NCI-H69 (cell line): ENCODE measurements around the gene FAAH.
"Not testable (repeated sequence)": the region's sequence is repeated elsewhere in the genome, so short reads cannot be mapped to it uniquely, and the experiment has no call there.

Experiments used
- DNase-seq: peaks from one replicate; lab custom pipeline; 2025; lab: John Stamatoyannopoulos, UW

Gene FAAH

DNA sequence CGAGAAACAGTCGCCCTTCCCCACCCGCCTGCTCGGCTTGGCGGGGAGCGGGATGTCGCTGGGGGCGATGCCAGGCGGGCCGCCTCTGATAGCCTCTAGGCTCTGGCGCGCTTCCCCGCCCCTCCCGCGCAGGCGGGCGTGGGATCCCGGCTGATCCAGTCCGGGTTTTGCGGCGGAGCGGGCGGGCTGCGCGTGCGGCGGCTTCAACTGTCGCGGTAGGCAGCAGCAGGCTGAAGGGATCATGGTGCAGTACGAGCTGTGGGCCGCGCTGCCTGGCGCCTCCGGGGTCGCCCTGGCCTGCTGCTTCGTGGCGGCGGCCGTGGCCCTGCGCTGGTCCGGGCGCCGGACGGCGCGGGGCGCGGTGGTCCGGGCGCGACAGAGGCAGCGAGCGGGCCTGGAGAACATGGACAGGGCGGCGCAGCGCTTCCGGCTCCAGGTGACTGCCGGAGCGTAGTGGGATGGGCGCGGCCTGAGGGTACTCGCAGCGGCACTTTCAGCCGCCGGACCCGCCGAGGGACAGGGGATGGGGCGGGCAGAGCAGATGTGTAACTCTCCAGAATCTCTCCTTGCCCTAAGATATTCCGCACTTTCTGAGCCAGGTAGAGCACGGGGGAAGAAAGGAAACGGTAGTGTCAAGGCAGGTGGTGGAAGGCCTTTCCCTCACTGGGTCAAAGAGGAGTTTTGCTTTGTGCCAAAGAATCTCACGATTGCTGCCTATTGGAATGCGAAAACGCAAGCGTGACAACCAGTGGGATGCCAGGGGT is at the start of gene FAAH:
Gene FAAH, plus strand, starts transcription at position 210 of the 764 bp plus-strand sequence. Its CDS starts 32 bp downstream, at position 242.
- peak; percentile 80 for DNase-seq

DNA sequence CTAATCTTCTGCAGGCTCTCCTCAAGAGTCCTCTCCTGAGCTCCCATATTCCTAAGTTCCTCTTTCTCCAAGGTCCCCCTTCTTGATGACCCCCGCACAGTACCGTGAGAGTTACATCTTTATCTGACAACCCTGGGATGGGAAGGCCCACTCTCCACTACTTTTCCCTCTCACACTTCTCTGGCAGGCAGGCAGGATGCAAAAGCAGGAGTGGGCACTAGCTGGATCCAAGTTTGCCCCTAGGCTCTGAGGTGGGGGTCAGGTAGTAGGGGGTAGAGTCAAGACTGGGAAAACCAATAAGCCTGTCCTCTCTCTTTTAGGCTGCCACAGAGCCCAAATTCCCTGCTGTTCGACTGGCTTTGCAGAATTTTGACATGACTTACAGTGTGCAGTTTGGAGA is 49.6 kb upstream of the FAAH start:
- DNase-seq, result no peak

DNA sequence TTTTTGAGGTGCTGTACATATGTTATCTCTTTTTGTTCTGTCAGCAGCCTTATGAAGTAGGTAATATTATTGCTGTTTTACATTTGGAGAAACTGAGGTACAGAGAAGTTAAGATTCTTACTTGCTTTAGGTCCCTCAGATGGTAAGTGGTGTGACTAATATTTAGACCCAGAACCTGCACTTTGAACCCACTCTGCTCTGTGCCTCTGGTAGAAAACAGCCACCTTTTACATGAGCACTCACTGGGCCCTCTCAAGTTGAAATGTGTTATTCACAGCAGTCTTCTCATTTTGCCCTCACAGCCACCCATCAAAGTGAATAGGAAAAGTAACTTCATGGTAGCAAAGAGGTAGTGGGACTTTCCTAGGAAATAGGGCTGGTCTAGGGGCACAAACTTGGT is 48.8 kb upstream of the FAAH start:
- no peak for DNase-seq

DNA sequence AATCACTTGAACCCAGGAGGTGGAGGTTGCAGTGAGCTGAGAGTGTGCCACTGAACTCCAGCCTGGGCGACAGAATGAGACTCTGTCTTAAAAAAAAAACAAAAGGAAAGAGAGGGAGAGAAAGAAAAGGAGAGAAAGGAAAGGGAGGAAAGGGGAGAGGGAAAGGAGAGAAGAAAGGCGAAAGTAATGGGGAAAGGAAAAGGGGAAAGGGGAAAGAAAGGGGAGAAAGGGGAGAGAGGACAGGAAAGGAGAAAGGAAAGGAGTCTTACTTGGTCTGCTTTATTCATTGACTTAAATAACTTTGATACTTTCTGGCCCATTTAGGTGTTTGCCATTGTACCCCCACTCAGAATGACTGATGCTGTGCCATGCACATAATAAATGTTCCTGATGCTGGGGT is 41.8 kb upstream of the FAAH start:
- no peak for DNase-seq

DNA sequence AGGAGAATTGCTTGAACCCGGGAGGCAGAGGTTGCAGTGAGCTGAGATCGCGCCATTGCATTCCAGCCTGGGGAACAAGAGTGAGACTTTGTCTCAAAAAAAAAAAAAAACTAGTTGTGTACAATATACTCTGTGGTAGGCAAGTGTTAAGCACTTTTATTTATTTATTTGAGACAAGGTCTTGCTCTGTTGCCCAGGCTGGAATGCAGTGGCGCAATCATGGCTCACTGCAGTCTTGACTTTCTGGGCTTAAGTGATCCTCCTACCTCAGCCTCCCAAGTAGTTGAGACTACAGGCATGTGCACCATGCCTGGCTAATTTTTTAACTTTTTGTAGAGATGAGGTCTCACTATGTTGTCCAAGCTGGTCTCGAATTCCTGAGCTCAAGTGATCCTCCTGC is 38.2 kb upstream of the FAAH start:
- DNase-seq, result not testable (repeated sequence)

DNA sequence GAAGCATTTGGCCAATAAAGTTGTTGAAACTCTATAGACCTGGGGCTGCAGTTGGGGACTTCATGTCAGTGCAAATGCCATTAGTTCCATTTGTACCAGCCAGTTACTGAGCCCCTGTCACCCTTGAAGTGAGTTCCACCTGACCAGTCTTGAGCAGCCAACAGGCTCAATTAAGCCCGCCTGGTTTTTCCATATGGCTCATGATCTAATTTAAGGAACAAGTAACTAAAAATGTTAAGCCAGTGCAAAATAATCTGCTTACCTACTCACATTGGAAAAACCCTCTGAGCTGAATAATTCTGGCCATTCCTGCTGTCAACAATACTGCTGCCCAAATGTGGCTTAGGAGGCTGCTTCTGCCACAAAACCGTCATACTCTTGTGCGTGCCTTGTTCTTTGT is 32.0 kb upstream of the FAAH start:
- no peak for DNase-seq

DNA sequence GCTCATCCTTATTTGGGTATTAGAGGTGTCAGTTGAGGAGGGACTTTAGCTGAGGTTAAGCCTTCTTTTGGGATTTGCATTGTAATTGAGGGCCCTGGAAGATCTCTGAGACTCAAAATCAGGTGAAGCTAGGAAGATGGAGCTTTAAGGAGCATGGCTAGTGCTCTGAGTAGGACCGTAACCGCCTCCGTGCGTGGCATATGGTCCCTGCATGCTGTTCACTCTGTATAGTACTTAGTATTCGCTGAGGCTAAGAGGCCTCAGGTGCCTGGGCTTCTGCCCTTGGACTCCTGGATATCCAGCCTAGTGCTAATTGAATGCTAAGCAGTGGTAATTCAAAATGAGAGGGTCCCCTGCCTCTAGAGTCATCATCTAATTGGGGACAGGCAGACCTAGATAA is 31.0 kb upstream of the FAAH start:
- DNase-seq, result no peak

DNA sequence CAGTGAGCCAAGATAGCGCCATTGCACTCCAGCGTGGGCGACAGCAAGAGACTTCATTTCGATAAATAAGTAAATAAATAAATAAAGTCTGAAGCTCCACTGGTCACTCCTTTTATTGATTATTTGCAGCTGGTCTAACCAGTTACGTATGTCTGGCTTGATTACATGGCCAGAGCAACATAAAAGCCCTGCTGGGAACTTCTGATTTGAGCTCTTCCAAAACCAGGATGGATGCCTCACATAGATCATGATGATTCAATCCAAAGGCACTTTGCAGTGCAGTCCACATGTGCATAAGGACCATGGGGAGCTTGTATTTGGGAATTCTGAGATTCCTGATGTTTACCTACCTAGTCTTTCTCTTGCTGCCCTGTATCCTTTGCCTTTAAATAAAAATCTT is 29.5 kb upstream of the FAAH start:
- no peak for DNase-seq

DNA sequence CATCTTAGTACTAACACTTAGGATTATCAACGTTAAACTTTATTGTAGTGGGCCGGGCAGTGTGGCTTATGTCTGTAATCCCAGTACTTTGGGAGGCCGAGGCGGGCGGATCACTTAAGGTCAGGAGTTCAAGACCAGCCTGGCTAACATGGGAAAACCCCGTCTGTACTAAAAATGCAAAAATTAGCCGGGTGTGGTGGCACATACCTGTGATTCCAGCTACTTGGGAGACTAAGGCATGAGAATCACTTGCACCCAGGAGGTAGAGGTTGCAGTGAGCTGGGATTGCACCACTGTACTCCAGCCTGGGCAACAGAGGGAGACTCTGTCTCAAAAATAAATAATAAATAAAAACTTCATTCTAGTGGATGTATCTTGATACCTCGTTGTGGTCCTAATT is 28.3 kb upstream of the FAAH start:
- not testable (repeated sequence) for DNase-seq

DNA sequence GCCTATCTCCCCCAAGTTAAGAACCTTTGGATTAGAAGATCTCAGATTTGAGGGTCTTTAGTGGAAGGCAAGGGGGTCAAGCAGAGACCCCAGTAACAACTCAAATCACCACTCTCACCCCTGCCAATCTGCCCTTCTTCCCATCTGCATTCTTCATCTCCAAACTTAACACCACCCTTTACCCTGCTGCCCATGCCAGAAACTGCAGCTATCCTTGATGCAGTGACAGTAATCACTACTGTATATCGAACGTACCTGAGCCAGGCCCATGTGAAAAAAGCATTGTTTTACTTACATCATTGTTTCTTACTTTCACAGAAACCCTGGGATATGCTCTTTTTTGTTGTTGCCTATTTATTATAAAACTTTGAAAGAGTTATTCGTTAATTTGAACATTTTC is 27.0 kb upstream of the FAAH start:
- no peak for DNase-seq

DNA sequence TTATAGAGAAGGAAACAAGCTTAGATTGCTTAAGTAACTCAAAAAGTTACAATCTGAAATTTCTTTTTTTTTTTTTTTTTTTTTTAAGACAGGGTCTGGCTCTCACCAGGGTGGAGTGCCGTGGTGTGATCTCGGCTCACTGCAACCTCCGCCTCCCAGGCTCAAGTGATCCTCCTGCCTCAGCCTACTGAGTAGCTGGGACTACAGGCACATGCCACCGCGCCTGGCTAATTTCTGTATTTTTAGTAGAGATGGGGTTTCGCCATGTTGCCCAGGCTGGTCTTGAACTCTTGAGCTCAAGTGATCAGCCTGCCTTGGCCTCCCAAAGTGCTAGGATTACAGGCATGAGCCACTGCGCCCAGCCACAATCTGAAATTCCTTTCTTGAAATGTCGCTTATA is 26.4 kb upstream of the FAAH start:
- not testable (repeated sequence) for DNase-seq

DNA sequence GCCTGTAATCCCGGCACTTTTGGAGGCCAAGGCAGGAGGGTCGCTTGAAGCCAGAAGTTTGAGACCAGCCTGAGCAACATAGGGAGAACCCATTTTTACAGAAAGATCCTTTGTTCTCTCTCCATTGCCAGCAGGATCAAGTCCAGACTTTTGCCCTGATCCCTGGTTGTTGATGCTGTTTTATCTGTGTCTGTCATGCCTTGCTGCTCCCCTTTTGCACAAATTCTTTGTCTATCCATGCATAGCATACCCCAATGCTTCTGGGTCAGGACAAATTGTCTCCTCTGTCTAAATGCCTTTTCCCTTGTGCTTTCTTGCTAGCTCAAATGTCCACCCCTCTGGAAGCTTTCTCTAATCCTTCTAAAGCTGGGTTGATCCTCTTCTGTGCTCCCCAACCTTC is 25.3 kb upstream of the FAAH start:
- DNase-seq, result no peak

DNA sequence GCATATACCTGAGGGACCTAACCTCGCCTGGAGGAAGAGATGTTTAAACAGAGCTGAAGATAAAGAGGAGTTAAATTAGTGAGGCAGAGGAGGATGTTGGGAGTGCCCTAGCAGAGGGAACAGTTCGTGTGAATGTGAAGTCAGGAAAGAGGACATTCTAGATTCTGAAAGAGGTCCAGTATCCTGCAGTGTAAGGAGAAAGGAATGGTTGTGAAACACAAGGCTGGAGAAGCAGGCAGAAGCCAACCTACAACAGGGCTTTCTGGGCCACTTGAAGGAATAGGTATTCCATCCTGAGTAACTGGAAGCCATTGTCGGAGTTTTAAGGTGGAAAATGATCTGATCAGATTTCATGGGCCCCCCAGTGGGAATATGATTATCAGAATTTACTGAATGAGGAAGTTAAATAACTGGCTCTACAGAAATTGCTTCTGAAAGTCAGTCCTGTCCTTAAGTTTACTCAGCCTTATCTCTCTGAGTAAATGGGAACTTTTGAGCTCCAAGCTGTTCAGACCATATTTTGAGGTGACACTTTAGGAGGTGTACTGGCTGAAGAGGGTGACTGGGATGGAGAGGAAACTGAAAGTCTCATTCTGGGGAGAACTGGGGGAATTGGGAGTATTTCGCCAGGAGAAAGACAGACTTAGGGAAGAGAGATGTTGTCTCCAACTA is 24.4 kb upstream of the FAAH start:
- DNase-seq, result no peak

DNA sequence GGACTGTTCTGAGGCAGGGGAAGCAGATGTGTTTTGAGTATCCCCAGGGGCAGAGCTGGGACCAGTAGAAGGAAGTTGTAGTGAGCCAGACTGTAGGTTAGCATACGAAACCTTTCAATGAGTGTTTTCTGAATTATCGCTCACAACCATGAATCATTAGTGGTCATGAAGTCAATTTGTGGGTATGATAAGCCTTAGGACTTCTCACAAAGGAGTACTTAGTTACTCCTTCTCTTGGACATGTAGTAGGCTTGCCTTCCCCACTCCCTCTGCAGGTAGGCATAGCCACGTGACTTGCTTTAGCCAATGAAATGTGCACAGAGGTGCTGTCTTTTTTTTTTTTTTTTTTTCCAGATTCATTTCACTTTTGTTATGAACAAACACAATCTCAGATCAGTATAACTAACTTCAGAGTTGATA is 23.9 kb upstream of the FAAH start:
- DNase-seq, result no peak

DNA sequence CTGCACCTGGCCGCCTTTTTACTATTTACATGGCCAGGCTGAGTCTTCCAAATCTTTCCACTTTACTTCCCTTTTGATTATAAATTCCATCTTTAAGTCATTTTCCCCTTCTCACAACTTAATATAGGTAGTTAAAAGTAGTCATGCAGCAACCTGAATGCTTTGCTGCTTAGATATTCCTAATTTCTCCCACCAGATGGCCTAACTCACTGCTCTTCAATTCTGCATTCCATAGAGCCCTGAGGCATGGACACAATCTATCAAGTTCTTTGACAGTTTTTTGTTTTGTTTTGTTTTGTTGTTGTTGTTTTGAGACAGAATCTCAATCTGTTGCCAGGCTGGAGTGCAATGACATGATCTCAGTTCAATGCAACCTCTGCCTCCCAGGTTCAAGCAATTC is 21.7 kb upstream of the FAAH start:
- DNase-seq, result no peak

DNA sequence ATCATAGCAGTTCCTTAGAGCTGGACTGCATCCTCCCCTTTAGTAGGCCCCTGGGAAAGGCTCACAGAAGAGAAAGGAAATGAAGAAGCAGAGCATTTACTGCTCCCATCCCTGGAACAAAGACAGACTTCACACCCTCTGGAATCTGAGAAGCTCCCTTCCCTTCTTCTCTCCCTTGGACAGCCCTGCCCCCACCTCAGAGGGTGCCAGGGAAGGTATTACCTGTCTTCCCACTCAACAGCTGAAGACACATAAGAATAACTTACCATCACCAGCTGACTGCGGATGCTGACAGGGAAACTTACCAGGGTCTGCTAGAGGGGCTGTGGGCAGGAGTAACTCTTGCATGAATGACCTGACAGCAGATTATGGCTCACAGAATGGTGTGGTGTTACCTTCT is 14.1 kb upstream of the FAAH start:
- DNase-seq, result no peak

DNA sequence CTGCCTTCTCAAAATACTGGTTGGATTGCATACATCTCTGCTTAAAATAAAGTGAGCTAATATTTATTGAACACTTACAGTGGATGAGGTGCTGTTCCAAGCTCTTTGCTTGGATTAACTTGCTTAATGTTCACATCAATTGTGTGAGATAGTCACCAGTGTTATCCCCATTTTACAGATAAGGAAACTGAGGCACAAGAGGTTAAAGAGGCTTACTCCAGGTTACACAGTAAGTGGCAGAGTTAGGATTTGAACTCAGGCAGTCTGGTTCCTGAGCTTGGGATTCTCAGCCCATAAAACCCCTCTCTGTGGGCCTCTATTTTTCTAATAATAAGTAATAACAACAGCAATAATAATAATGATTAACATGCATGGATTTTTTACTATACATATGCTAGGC is 13.6 kb upstream of the FAAH start:
- DNase-seq, result no peak

DNA sequence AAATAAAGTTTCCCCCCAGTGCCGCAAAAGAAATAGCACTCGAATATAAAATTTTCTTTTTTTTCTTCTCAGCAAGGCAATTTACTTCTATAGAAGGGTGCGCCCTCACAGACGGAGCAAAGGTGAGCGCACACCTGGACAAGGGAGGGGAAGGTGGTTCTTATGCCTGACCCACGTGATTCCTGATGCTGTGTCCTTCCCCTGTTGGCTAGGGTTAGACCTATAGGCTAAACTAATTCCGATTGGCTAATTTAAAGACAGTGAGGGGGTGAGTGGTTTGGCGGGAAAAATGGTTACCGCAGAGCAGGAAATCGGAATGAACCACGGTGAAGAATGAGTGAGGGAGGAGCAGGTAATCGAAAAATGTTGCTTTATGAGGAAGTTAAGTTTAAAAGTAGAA is 607 bp upstream of the FAAH start:
- no peak for DNase-seq

DNA sequence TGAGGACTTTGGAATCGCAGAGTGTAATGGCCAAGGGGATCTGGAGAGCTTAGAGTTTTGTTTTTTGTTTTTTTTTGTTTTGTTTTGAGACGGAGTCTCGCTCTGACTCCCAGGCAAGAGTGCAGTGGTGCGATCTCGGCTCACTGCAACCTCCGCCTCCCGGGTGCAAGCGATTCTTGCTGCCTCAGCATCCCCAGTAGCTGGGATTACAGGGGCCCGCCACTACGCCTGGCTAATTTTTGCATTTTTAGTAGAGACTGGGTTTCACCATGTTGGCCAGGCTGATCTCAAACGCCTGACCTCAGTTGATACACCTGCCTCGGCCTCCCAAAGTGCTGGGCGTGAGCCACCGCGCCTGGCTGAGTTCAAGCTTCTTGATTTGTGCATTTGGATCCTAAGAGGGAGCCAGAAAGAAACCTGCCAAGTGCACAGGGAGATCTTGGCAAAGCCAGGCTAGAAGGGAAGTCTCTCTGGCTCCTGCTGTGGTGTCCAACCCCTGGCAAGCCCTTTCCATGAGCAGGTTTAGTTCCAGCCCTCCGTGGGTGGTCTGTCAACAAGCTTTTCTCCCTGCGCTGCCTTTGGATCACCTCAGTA is 852 bp downstream of the FAAH start:
- DNase-seq, result peak; percentile 57

DNA sequence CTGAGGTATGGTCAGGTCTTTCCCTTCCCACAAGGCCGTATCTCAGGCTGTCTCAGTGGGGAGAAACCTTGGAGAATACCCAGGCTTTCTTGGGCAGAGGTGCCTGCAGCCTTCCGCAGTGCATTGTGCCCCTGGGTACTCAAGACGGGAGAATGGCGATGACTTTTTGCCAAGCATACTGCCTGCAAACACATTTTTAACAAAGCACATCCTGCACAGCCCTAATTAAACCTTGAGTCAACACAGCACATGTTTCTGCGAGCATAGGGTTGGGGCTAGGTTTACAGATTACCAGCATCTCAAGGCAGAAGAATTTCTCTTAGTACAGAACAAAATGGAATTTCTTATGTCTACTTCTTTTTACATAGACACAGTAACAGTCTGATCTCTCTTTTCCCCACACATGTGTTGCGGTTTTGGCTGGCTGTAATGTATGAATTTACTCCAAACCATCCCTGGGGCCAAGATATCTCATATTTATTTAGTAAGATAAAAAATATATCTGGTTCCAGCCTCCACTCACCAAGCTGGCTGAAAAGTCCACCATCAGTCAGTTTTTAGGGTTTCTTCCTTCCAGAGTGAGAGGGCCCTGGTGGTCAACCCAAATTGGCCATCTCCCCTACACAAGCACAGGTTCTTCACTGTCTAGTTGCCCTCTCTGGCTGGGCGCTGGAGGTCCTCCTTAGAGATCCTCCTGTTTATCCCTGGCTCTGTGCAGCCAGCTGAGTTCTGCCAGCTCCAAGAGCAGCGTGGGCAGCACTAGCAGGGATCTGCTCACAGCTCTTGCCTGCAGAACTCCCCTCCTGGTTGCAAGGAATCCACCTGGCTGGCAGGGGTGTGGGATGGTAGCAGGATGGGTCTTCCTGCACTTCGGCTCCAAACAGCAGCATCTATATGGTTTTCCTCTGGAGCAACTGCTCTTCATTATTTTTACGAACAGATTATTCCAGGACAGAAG is 2.6 kb downstream of the FAAH start:
- peak; percentile 75 for DNase-seq

DNA sequence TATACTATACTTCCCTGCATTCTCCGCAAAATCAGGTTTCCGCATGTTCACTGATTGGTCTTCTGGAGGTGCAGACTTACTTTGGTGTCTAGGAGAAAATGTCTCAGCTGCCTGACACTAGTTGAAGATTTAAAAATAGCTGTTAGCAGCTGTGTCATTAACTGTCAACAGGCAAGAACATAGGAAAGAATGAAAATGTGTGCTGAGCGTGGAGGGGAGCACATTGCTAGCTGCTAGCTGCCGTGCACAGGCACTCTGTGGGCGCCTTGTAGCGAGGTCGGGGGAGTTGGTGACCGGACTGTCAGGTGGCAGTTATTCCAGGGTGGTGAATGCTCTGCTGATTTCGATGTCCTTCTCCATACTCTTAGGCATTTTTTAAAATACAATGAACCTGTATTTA is 5.2 kb downstream of the FAAH start:
- no peak for DNase-seq

DNA sequence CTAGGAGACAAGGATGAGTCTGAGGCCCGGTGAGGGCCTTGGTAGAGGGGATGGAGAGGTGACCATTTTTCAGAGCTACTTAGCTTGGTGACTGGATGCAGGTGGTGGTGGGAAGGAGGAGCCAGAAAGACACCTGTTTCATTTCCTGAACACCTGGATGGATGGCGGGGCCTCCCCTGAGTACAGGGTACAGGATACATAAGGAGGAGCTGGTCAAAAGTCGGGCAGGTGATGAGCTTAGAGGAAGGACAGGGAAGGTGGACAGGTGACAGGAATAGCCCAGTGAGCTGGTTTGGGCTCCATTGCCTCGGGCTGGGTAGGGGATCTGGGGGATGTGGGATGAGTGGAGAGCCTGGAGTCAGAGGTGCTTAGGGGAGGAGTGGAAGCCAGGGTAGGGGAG is 6.3 kb downstream of the FAAH start:
- peak; percentile 70 for DNase-seq
